WTC11 (cell line): ENCODE data around the gene GGNBP2. TPM values are rescaled to one million over a fixed set of nuclear protein-coding genes. Genes with fewer than 3 reads are reported as not detected.

Experiments
- ATAC-seq: fragments of 200-7000 bp; cut with Tn5 transposase; 2 replicates; pipeline ENCODE4 v1.10.0; 2021; ENCODE audit warnings: mild to moderate bottlenecking, moderate library complexity
- CTCF ChIA-PET: fragments of 300-600 bp; sonication (Branson Sonifier 250); formaldehyde crosslinking; loops from one replicate; lab custom pipeline; 2021; ENCODE audit warnings: antibody characterized with exemption; lab: Charles Lee
- POLR2A ChIA-PET: fragments of 350-600 bp; sonication (Branson Sonifier 250); formaldehyde crosslinking; loops from one replicate; lab custom pipeline; 2021; ENCODE audit warnings: antibody characterized with exemption; lab: Charles Lee
- DNase-seq: peaks from one replicate; pipeline ENCODE4 v3.0.0; 2021; ENCODE audit warnings: low spot score
- H3K27ac Mint-ChIP-seq: 2 replicates; pipeline ENCODE4 v1.8.0; 2021; ENCODE audit warnings: mixed read lengths
- H3K27me3 Mint-ChIP-seq: 2 replicates; pipeline ENCODE4 v1.8.0; 2021; ENCODE audit warnings: low read depth, mild to moderate bottlenecking, moderate library complexity, mixed read lengths
- H3K36me3 Mint-ChIP-seq: 2 replicates; pipeline ENCODE4 v1.8.0; 2021; ENCODE audit warnings: mixed read lengths
- H3K4me1 Mint-ChIP-seq: 2 replicates; pipeline ENCODE4 v1.8.0; 2022; ENCODE audit warnings: mixed read lengths
- H3K4me3 Mint-ChIP-seq: 2 replicates; pipeline ENCODE4 v1.8.0; 2021; ENCODE audit warnings: mild to moderate bottlenecking, moderate library complexity, mixed read lengths
- H3K9me3 Mint-ChIP-seq: 2 replicates; pipeline ENCODE4 v1.8.0; 2021; ENCODE audit warnings: mixed read lengths
- AR ChIP-seq: fragments of 250-450 bp; sonication (Bioruptor Pico); IDR thresholded peaks from 2 replicates; pipeline ENCODE4 v1.9.0; 2021; ENCODE audit warnings: mild to moderate bottlenecking
- ARID4B ChIP-seq: sonication (generic); formaldehyde crosslinking; IDR thresholded peaks from 2 replicates; pipeline ENCODE4 v1.8.0; 2023; ENCODE audit warnings: missing genetic modification reagents, mild to moderate bottlenecking, borderline replicate concordance
- CREB1 ChIP-seq: sonication (generic); formaldehyde crosslinking; IDR thresholded peaks from 2 replicates; pipeline ENCODE4 v1.8.0; 2023; ENCODE audit warnings: mild to moderate bottlenecking, missing genetic modification reagents
- CREM ChIP-seq: sonication (generic); formaldehyde crosslinking; IDR thresholded peaks from 2 replicates; pipeline ENCODE4 v1.8.1; 2022; ENCODE audit warnings: mild to moderate bottlenecking, missing genetic modification reagents, moderate library complexity
- E2F4 ChIP-seq: sonication (generic); formaldehyde crosslinking; IDR thresholded peaks from 2 replicates; pipeline ENCODE4 v1.8.1; 2022; ENCODE audit warnings: low read depth, mild to moderate bottlenecking, moderate library complexity, missing genetic modification reagents, borderline replicate concordance
- ESRRA ChIP-seq: sonication (generic); formaldehyde crosslinking; IDR thresholded peaks from 2 replicates; pipeline ENCODE4 v1.8.1; 2022; ENCODE audit warnings: mild to moderate bottlenecking, missing genetic modification reagents, borderline replicate concordance
- FOXJ3 ChIP-seq: sonication (generic); formaldehyde crosslinking; IDR thresholded peaks from 2 replicates; pipeline ENCODE4 v1.9.0; 2021; ENCODE audit warnings: missing genetic modification reagents, mild to moderate bottlenecking, borderline replicate concordance
- GABPB1 ChIP-seq: sonication (generic); formaldehyde crosslinking; IDR thresholded peaks from 2 replicates; pipeline ENCODE4 v1.8.1; 2023; ENCODE audit warnings: mild to moderate bottlenecking, missing genetic modification reagents
- GTF2I ChIP-seq: fragments of 250-450 bp; sonication (Bioruptor Pico); conservative IDR thresholded peaks from 2 replicates; pipeline ENCODE4 v1.4.0; 2021; ENCODE audit warnings: mild to moderate bottlenecking
- HMGA2 ChIP-seq: fragments of 250-450 bp; sonication (Bioruptor Pico); IDR thresholded peaks from 2 replicates; pipeline ENCODE4 v1.4.0; 2021; ENCODE audit warnings: mild to moderate bottlenecking, moderate library complexity
- KAT7 ChIP-seq: sonication (generic); formaldehyde crosslinking; IDR thresholded peaks from 2 replicates; pipeline ENCODE4 v1.8.1; 2023; ENCODE audit warnings: missing genetic modification reagents, mild to moderate bottlenecking, borderline replicate concordance
- NFATC4 ChIP-seq: fragments of 250-450 bp; sonication (Bioruptor Pico); IDR thresholded peaks from 2 replicates; pipeline ENCODE4 v1.9.0; 2021; ENCODE audit warnings: mild to moderate bottlenecking
- NFE2L1 ChIP-seq: sonication (generic); formaldehyde crosslinking; IDR thresholded peaks from 2 replicates; pipeline ENCODE4 v1.8.1; 2023; ENCODE audit warnings: missing genetic modification reagents
- PRRX2 ChIP-seq: fragments of 250-450 bp; sonication (Bioruptor Pico); IDR thresholded peaks from 2 replicates; pipeline ENCODE4 v1.8.0; 2021; ENCODE audit warnings: mild to moderate bottlenecking
- SMAD3 ChIP-seq: sonication (generic); formaldehyde crosslinking; IDR thresholded peaks from 2 replicates; pipeline ENCODE4 v1.8.0; 2022; ENCODE audit warnings: missing genetic modification reagents, mild to moderate bottlenecking, borderline replicate concordance
- SOX15 ChIP-seq: fragments of 250-450 bp; sonication (Bioruptor Pico); IDR thresholded peaks from 2 replicates; pipeline ENCODE4 v1.9.0; 2021; ENCODE audit warnings: mild to moderate bottlenecking
- USF2 ChIP-seq: sonication (generic); formaldehyde crosslinking; IDR thresholded peaks from 2 replicates; pipeline ENCODE4 v1.8.1; 2023; ENCODE audit warnings: mild to moderate bottlenecking, missing genetic modification reagents, moderate library complexity
- ZBTB43 ChIP-seq: sonication (generic); formaldehyde crosslinking; IDR thresholded peaks from 2 replicates; pipeline ENCODE4 v1.8.1; 2023; ENCODE audit warnings: mild to moderate bottlenecking, missing genetic modification reagents
- ZMAT4 ChIP-seq: fragments of 250-450 bp; sonication (Bioruptor Pico); IDR thresholded peaks from 2 replicates; pipeline ENCODE4 v1.9.0; 2021; ENCODE audit warnings: mild to moderate bottlenecking
- ZNF396 ChIP-seq: fragments of 250-450 bp; sonication (Bioruptor Pico); IDR thresholded peaks from 2 replicates; pipeline ENCODE4 v1.8.0; 2021; ENCODE audit warnings: mild to moderate bottlenecking, moderate library complexity, borderline replicate concordance
- ZSCAN18 ChIP-seq: fragments of 250-450 bp; sonication (Bioruptor Pico); IDR thresholded peaks from 2 replicates; pipeline ENCODE4 v2.1.2; 2022; ENCODE audit warnings: mild to moderate bottlenecking, moderate library complexity
- total RNA-seq: library from RNA; stranded (reverse); gene quantifications from 3 replicates; pipeline ENCODE4 v1.2.3, GENCODE V29; 2021

GGNBP2 gene
- total RNA-seq, 1 experiment from 2014 or later = 49.6 TPM

- no peak for TF ChIP-seq ZSCAN18 (CRISPR knock-in tag)
- TF ChIP-seq KAT7 (CRISPR knock-in tag) = no peak
- TF ChIP-seq CREM (CRISPR knock-in tag) = no peak
- TF ChIP-seq NFATC4 (CRISPR knock-in tag) = no peak
- no peak for TF ChIP-seq NFE2L1 (CRISPR knock-in tag)
- TF ChIP-seq ZNF396 (CRISPR knock-in tag) = no peak
- TF ChIP-seq FOXJ3 = no peak
These were observed 42.8 kb upstream of the GGNBP2 start (continued) for GRCh38 chr17:36501963-36502362.

GRCh38 chr17:36503456-36504155 lies 41.1 kb upstream of the GGNBP2 start:
- ChIA-PET CTCF (no interaction called here), POLR2A (no interaction called here)
- H3K9me3 Mint-ChIP-seq = no peaks in the 10 kb centered on the region
- no peaks in the 10 kb centered on the region for H3K27me3 Mint-ChIP-seq
- H3K4me1 Mint-ChIP-seq = no peaks in the 10 kb centered on the region
- ATAC-seq (no peak), DNase-seq (no peak)
- peaks cover 71% of the 10 kb centered on the region for H3K36me3 Mint-ChIP-seq
- H3K27ac Mint-ChIP-seq = no peak overlapping the region
- TF ChIP-seq HMGA2 (CRISPR knock-in tag) (no peak), E2F4 (CRISPR knock-in tag) (no peak), ZBTB43 (CRISPR knock-in tag) (no peak), GTF2I (CRISPR knock-in tag) (no peak), SMAD3 (CRISPR knock-in tag) (no peak), GABPB1 (CRISPR knock-in tag) (no peak), ESRRA (CRISPR knock-in tag) (no peak), ARID4B (no peak), AR (CRISPR knock-in tag) (no peak), ZMAT4 (CRISPR knock-in tag) (no peak), USF2 (CRISPR knock-in tag) (no peak), CREB1 (CRISPR knock-in tag) (no peak), PRRX2 (CRISPR knock-in tag) (no peak), SOX15 (no peak)
- H3K4me3 Mint-ChIP-seq = no peak overlapping the region
